ENCODE results near the gene MAGOH.

DNA sequence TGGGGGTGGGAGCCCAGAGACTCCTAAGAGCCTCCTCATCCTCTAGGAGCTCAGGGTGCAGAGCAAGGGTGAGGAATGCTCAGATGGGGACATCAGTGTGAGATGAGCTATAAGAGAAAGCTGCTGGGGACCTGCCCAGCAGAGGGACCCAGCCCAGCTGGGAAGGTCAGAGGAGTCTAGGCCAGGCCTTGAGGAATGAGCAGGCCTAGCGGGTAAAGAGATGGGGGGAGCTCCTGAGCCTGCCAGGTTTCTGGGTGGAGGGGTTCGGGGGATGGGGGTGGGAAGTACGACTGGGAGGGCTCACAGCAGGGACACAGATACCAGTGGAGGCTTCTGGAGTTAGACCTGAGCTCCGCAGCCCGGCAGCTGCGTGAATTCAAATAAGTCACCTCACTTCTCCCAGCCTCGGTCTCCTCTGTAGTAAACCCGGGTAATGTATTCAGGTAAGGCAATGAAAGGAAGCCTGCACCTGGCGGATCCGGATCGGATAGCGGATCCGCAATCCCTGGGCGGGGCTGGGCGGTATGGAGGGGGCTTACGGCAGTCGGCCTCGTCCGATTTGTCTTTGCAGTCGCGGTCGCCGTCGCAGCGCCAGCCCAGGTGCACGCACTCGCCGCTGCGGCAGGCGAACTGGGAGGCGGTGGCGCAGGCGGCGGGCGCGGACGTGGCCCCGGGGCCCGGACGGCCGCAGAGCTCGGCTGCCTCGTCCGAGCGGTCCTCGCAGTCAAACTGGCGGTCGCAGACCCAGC, 38.0 kb upstream of the MAGOH start:
- TF ChIP-seq EZH2 (IDR thresholded peaks at IDR 0.05; ENCODE audit: insufficient read depth, poor library complexity, severe bottlenecking) (no peak), EZH2phosphoT487 (IDR thresholded peaks at IDR 0.05; ENCODE audit: insufficient read depth, low read depth) (no peak)

Data from GM23248 (cell line).